ENCODE measurements around the gene SKIL. TPM values are rescaled to one million over a fixed set of nuclear protein-coding genes. Genes with fewer than 3 reads are reported as not detected.
A peak's percentile ranks its signal among the peaks of the same experiment; 100 is the strongest.

SKIL gene
- total RNA-seq, 4 donors from 2014 or later = 24.9 to 50.6 (median 30.4) TPM

GRCh38 chr3:170420307-170420821 is 62.8 kb downstream of the SKIL start:
- whole genome bisulfite sequencing = 47% methylated on average over 17 of the region's 17 CpGs
- no peak for TF ChIP-seq POLR2AphosphoS5 (IDR thresholded peaks at IDR 0.05)
- no peak for TF ChIP-seq POLR2A (IDR thresholded peaks at IDR 0.05)
- TF ChIP-seq EP300 (IDR thresholded peaks at IDR 0.05) = no peak
- Histone ChIP-seq H3K27me3 (peaks cover 26% of the 10 kb centered on the region), H3K4me1 (peaks cover 17% of the 10 kb centered on the region), H3K27ac (peak overlapping the region; percentile 76), H3K36me3 (no peaks in the 10 kb centered on the region), H3K9me3 (no peaks in the 10 kb centered on the region), H3K4me3 (peak overlapping the region; percentile 59)
- DNase-seq (ENCODE audit: low spot score in 2 of 2) = no peak

- 62% methylated on average over 12 of the region's 12 CpGs for WGBS
- no peak for TF ChIP-seq CTCF (IDR thresholded peaks at IDR 0.05)
- TF ChIP-seq POLR2A (IDR thresholded peaks at IDR 0.05) = no peak
- no peak for TF ChIP-seq EP300 (IDR thresholded peaks at IDR 0.05)
- TF ChIP-seq POLR2AphosphoS5 (IDR thresholded peaks at IDR 0.05) = no peak
Observed at GRCh38 chr3:170421111-170421641, 63.7 kb downstream of the SKIL start.

GRCh38 chr3:170421758-170422157 is 64.2 kb downstream of the SKIL start:
- H3K27me3 ChIP-seq = peaks cover 26% of the 10 kb centered on the region
- no peaks in the 10 kb centered on the region for H3K9me3 ChIP-seq
- DNase-seq (ENCODE audit: low spot score in 2 of 2) = no peak
- peak overlapping the region; percentile 76 for H3K27ac ChIP-seq
- peak overlapping the region; percentile 24 for H3K4me3 ChIP-seq
- no peak for TF ChIP-seq POLR2AphosphoS5 (IDR thresholded peaks at IDR 0.05)
- TF ChIP-seq CTCF (IDR thresholded peaks at IDR 0.05) = no peak
- no peak for TF ChIP-seq EP300 (IDR thresholded peaks at IDR 0.05)
- peaks cover 17% of the 10 kb centered on the region for H3K4me1 ChIP-seq
- H3K36me3 ChIP-seq = no peaks in the 10 kb centered on the region
- 60% methylated on average over 2 of the region's 2 CpGs for WGBS

More at GRCh38 chr3:170421111-170421641, 63.7 kb downstream of the SKIL start:
- H3K4me3 ChIP-seq = peak overlapping the region; percentile 24
- peaks cover 17% of the 10 kb centered on the region for H3K4me1 ChIP-seq
- peak overlapping the region; percentile 76 for H3K27ac ChIP-seq
- H3K9me3 ChIP-seq = no peaks in the 10 kb centered on the region
- no peaks in the 10 kb centered on the region for H3K36me3 ChIP-seq
- H3K27me3 ChIP-seq = peaks cover 26% of the 10 kb centered on the region
- peak in 1 of 2 donors; percentile 69 for DNase-seq (ENCODE audit: low spot score in 2 of 2)

GRCh38 chr3:170423001-170423615 is 65.6 kb downstream of the SKIL start:
- peaks cover 21% of the 10 kb centered on the region for H3K27me3 ChIP-seq
- 78% methylated on average over 8 of the region's 8 CpGs for WGBS
- H3K36me3 ChIP-seq = no peaks in the 10 kb centered on the region
- TF ChIP-seq POLR2A (IDR thresholded peaks at IDR 0.05) = no peak
- no peak for TF ChIP-seq CTCF (IDR thresholded peaks at IDR 0.05)
- TF ChIP-seq POLR2AphosphoS5 (IDR thresholded peaks at IDR 0.05) = no peak
- TF ChIP-seq EP300 (IDR thresholded peaks at IDR 0.05) = no peak
- no peak overlapping the region for H3K4me3 ChIP-seq
- no peak for DNase-seq (ENCODE audit: low spot score in 2 of 2)
- H3K9me3 ChIP-seq = no peaks in the 10 kb centered on the region
- no peak overlapping the region for H3K27ac ChIP-seq
- H3K4me1 ChIP-seq = peaks cover 16% of the 10 kb centered on the region

- no peak for DNase-seq (ENCODE audit: low spot score in 2 of 2)
- no peak overlapping the region for H3K4me3 ChIP-seq
- TF ChIP-seq EP300 (IDR thresholded peaks at IDR 0.05) (no peak), POLR2AphosphoS5 (IDR thresholded peaks at IDR 0.05) (no peak), CTCF (IDR thresholded peaks at IDR 0.05) (no peak), POLR2A (IDR thresholded peaks at IDR 0.05) (no peak)
- H3K27ac ChIP-seq = no peak overlapping the region
- H3K4me1 ChIP-seq = no peaks in the 10 kb centered on the region
- H3K36me3 ChIP-seq = no peaks in the 10 kb centered on the region
- H3K9me3 ChIP-seq = no peaks in the 10 kb centered on the region
- peaks cover 5% of the 10 kb centered on the region for H3K27me3 ChIP-seq
- 83% methylated on average over 8 of the region's 8 CpGs for WGBS
Observed at GRCh38 chr3:170424879-170425278, 67.4 kb downstream of the SKIL start.
